ENCODE measurements around the gene RARRES2.

The RARRES2 gene

DNA sequence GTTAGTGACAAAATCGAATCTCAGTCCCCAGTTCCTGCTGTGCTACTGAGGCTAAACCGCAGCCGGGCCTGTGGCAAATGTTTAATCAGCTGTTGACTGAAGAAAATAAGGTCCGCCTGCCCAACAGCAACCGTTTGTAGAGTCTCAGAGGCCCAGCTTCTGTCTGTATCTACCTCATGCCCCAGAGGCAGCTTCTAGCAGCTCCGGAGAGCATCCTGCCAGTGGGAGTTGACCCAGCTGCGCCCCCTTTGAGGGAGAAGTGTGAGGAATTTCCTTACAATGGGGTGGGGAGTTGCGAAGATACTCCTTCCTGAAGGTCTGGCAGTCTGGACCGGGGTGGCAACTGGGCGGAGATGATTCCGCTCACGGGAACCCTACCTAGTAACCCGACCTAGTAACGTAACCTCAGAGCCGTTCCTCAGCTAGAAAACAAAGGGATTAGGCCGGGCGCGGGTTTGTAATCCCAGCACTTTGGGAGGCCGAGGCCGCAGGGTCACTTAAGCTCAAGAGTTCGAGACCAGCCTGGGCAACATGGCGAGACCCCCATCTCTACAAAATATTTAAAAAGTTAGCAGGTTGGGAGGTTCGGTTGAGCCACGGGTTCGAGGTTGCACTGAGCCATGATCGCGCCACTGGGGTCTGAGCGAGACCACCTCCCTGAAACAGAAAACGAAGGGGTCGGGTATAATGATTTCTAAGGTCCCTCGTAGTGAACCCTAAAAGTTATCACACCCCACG lies 36.9 kb upstream of the RARRES2 start (continued):
- TF ChIP-seq, protein P1, sequence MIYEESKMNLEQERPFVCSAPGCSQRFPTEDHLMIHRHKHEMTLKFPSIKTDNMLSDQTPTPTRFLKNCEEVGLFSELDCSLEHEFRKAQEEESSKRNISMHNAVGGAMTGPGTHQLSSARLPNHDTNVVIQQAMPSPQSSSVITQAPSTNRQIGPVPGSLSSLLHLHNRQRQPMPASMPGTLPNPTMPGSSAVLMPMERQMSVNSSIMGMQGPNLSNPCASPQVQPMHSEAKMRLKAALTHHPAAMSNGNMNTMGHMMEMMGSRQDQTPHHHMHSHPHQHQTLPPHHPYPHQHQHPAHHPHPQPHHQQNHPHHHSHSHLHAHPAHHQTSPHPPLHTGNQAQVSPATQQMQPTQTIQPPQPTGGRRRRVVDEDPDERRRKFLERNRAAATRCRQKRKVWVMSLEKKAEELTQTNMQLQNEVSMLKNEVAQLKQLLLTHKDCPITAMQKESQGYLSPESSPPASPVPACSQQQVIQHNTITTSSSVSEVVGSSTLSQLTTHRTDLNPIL (CRISPR knock-in tag; IDR thresholded peaks at IDR 0.05; ENCODE audit: low read depth): 0 out of 2 replicates have a peak, but pooled peaks have one; percentile 26
- TF ChIP-seq, protein P2, sequence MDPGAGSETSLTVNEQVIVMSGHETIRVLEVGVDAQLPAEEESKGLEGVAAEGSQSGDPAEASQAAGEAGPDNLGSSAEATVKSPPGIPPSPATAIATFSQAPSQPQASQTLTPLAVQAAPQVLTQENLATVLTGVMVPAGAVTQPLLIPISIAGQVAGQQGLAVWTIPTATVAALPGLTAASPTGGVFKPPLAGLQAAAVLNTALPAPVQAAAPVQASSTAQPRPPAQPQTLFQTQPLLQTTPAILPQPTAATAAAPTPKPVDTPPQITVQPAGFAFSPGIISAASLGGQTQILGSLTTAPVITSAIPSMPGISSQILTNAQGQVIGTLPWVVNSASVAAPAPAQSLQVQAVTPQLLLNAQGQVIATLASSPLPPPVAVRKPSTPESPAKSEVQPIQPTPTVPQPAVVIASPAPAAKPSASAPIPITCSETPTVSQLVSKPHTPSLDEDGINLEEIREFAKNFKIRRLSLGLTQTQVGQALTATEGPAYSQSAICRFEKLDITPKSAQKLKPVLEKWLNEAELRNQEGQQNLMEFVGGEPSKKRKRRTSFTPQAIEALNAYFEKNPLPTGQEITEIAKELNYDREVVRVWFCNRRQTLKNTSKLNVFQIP (CRISPR knock-in tag; IDR thresholded peaks at IDR 0.05; ENCODE audit: borderline replicate concordance, low read depth): no peak
- TF ChIP-seq TCF4 (CRISPR knock-in tag; IDR thresholded peaks at IDR 0.05; ENCODE audit: borderline replicate concordance) (no peak), CSDC2 (CRISPR knock-in tag; IDR thresholded peaks at IDR 0.05) (no peak), PPARA (CRISPR knock-in tag; IDR thresholded peaks at IDR 0.05; ENCODE audit: borderline replicate concordance) (no peak), GLIS3 (CRISPR knock-in tag; IDR thresholded peaks at IDR 0.05) (0 out of 2 replicates have a peak, but pooled peaks have one; percentile 9)

DNA sequence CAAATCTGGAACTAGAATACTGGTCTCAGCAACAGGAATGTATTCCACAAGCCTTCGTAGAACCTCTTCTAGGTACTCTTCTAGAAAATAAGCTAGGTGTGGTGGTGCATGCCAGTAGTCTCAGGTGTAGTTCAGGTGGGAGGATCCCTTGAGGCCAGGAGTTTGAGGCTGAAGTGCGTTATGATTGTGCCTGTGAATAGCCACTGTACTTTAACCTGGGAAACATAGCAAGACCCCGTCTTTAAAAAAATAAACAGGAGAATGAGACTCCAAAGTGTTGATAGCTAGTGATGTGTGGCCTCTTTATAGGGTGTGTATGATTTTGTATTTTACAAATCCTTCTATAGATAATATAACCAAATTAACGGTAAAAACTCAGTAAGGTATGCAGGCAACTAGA lies 36.2 kb upstream of the RARRES2 start:
- ATAC-seq: no peak
- TF ChIP-seq, protein P3, sequence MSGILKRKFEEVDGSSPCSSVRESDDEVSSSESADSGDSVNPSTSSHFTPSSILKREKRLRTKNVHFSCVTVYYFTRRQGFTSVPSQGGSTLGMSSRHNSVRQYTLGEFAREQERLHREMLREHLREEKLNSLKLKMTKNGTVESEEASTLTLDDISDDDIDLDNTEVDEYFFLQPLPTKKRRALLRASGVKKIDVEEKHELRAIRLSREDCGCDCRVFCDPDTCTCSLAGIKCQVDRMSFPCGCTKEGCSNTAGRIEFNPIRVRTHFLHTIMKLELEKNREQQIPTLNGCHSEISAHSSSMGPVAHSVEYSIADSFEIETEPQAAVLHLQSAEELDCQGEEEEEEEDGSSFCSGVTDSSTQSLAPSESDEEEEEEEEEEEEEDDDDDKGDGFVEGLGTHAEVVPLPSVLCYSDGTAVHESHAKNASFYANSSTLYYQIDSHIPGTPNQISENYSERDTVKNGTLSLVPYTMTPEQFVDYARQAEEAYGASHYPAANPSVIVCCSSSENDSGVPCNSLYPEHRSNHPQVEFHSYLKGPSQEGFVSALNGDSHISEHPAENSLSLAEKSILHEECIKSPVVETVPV (CRISPR knock-in tag; IDR thresholded peaks at IDR 0.05): no peak
- TF ChIP-seq ISL1 (CRISPR knock-in tag; IDR thresholded peaks at IDR 0.05): no peak

DNA sequence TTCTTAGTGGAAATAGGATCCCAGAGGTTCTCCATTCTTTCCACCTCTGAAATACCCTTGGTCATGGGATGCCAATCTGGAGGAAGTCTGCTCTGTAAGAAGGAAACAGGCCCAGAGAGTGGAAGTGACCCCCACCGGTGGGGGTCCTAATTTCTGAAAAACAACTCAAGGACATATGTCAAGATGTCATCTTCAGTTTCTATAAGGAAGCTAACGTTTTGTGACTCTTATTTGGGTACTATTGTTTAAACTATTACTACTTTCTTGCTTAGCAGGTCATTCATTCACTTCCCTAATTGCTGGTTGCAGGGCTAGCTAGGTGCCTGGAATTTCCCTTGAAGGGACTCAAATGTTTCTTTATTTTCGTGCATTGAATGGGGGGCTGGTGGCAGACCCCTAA lies 35.8 kb upstream of the RARRES2 start:
- ATAC-seq: no peak

More for the DNA sequence above, 35.8 kb upstream of the RARRES2 start:
- TF ChIP-seq TCF4 (CRISPR knock-in tag; IDR thresholded peaks at IDR 0.05; ENCODE audit: borderline replicate concordance) (no peak), ESRRG (CRISPR knock-in tag; IDR thresholded peaks at IDR 0.05) (no peak), ARNTL (CRISPR knock-in tag; IDR thresholded peaks at IDR 0.05; ENCODE audit: borderline replicate concordance, low read depth) (no peak), TOX (CRISPR knock-in tag; IDR thresholded peaks at IDR 0.05; ENCODE audit: borderline replicate concordance) (no peak), RARB (CRISPR knock-in tag; IDR thresholded peaks at IDR 0.05) (no peak), ZC3H10 (CRISPR knock-in tag; IDR thresholded peaks at IDR 0.05) (no peak), ZFP30 (CRISPR knock-in tag; IDR thresholded peaks at IDR 0.05) (no peak), CSDC2 (CRISPR knock-in tag; IDR thresholded peaks at IDR 0.05) (no peak), PPARA (CRISPR knock-in tag; IDR thresholded peaks at IDR 0.05; ENCODE audit: borderline replicate concordance) (no peak), GLIS3 (CRISPR knock-in tag; IDR thresholded peaks at IDR 0.05) (no peak), ZFP3 (CRISPR knock-in tag; IDR thresholded peaks at IDR 0.05) (no peak), SNAI2 (CRISPR knock-in tag; IDR thresholded peaks at IDR 0.05) (no peak), ZNF8 (CRISPR knock-in tag; IDR thresholded peaks at IDR 0.05) (no peak), BACH2 (CRISPR knock-in tag; IDR thresholded peaks at IDR 0.05; ENCODE audit: borderline replicate concordance) (no peak), OSR1 (CRISPR knock-in tag; IDR thresholded peaks at IDR 0.05) (no peak)
- TF ChIP-seq, protein P1 (CRISPR knock-in tag; IDR thresholded peaks at IDR 0.05; ENCODE audit: low read depth): no peak
- TF ChIP-seq, protein P2 (CRISPR knock-in tag; IDR thresholded peaks at IDR 0.05; ENCODE audit: borderline replicate concordance, low read depth): no peak
- TF ChIP-seq, protein P4, sequence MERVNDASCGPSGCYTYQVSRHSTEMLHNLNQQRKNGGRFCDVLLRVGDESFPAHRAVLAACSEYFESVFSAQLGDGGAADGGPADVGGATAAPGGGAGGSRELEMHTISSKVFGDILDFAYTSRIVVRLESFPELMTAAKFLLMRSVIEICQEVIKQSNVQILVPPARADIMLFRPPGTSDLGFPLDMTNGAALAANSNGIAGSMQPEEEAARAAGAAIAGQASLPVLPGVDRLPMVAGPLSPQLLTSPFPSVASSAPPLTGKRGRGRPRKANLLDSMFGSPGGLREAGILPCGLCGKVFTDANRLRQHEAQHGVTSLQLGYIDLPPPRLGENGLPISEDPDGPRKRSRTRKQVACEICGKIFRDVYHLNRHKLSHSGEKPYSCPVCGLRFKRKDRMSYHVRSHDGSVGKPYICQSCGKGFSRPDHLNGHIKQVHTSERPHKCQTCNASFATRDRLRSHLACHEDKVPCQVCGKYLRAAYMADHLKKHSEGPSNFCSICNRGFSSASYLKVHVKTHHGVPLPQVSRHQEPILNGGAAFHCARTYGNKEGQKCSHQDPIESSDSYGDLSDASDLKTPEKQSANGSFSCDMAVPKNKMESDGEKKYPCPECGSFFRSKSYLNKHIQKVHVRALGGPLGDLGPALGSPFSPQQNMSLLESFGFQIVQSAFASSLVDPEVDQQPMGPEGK (CRISPR knock-in tag; IDR thresholded peaks at IDR 0.05; ENCODE audit: borderline replicate concordance): no peak
- TF ChIP-seq, protein P3 (CRISPR knock-in tag; IDR thresholded peaks at IDR 0.05): no peak

Data from SK-N-SH treated with all-trans-retinoic acid at 6 μM for 48 hours (cell line).